Neural crest cell (in vitro differentiated cells): ENCODE data around the gene DNAH10. TPM values are rescaled to one million over a fixed set of nuclear protein-coding genes. Genes with fewer than 3 reads are reported as not detected.

Experiments
- DNase-seq: peaks from one replicate; pipeline ENCODE4 v3.0.0; 2021; ENCODE audit warnings: low read depth, mixed read lengths, low spot score
- H3K27ac Mint-ChIP-seq: one replicate; pipeline ENCODE4 v1.8.0; 2021; ENCODE audit warnings: mild to moderate bottlenecking, mixed read lengths; ENCODE audit not compliant: unreplicated experiment
- H3K27me3 Mint-ChIP-seq: 2 replicates; pipeline ENCODE4 v1.8.0; 2021; ENCODE audit warnings: low read depth, mild to moderate bottlenecking, mixed read lengths
- H3K36me3 Mint-ChIP-seq: 2 replicates; pipeline ENCODE4 v1.8.0; 2021; ENCODE audit warnings: low read depth, mild to moderate bottlenecking, mixed read lengths
- H3K4me1 Mint-ChIP-seq: 2 replicates; pipeline ENCODE4 v1.8.0; 2021; ENCODE audit warnings: mixed read lengths
- H3K4me3 Mint-ChIP-seq: one replicate; pipeline ENCODE4 v1.8.0; 2021; ENCODE audit warnings: mild to moderate bottlenecking, mixed read lengths
- H3K9me3 Mint-ChIP-seq: 2 replicates; pipeline ENCODE4 v1.8.0; 2021; ENCODE audit warnings: mixed read lengths
- total RNA-seq: library from RNA; stranded (reverse); gene quantifications from 2 replicates; pipeline ENCODE4 v1.2.1, GENCODE V29; 2021
- TF ChIP-seq, protein P1 (sequence below): fragments of 200-600 bp; sonication (generic); conservative IDR thresholded peaks from 2 replicates; pipeline ENCODE4 v1.5.0; 2021; ENCODE audit warnings: antibody characterized with exemption, mild to moderate bottlenecking

DNAH10 gene
- total RNA-seq, 1 donor from 2014 or later = 1.1 TPM

DNA sequence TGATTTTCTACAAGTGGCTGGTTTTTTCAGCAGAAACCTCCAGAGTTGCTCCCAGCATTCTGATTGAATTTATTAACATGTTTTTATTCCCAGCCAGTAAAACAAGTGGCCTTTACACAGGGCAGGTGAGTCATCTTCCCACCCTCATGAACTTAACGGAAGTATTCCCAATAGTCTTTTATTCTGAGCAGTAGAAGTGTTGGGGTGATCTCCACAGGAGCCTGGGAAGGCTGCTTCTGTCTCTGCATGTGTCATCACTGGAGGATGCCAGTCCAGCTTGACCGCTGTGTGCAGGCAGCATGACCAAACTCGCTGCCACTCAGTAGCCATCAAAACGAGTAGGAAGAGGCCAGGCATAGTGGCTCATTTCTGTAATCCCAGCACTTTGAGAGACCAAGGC, 13.4 kb upstream of the DNAH10 start:
- DNase-seq = no peak
- no peak overlapping the region for H3K27ac Mint-ChIP-seq
- TF ChIP-seq, protein P1, sequence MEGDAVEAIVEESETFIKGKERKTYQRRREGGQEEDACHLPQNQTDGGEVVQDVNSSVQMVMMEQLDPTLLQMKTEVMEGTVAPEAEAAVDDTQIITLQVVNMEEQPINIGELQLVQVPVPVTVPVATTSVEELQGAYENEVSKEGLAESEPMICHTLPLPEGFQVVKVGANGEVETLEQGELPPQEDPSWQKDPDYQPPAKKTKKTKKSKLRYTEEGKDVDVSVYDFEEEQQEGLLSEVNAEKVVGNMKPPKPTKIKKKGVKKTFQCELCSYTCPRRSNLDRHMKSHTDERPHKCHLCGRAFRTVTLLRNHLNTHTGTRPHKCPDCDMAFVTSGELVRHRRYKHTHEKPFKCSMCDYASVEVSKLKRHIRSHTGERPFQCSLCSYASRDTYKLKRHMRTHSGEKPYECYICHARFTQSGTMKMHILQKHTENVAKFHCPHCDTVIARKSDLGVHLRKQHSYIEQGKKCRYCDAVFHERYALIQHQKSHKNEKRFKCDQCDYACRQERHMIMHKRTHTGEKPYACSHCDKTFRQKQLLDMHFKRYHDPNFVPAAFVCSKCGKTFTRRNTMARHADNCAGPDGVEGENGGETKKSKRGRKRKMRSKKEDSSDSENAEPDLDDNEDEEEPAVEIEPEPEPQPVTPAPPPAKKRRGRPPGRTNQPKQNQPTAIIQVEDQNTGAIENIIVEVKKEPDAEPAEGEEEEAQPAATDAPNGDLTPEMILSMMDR = no peak
- H3K27me3 Mint-ChIP-seq = no peaks in the 10 kb centered on the region
- H3K4me3 Mint-ChIP-seq = no peak overlapping the region
- H3K36me3 Mint-ChIP-seq = peaks cover 3% of the 10 kb centered on the region
- no peaks in the 10 kb centered on the region for H3K9me3 Mint-ChIP-seq
- H3K4me1 Mint-ChIP-seq = no peaks in the 10 kb centered on the region

DNA sequence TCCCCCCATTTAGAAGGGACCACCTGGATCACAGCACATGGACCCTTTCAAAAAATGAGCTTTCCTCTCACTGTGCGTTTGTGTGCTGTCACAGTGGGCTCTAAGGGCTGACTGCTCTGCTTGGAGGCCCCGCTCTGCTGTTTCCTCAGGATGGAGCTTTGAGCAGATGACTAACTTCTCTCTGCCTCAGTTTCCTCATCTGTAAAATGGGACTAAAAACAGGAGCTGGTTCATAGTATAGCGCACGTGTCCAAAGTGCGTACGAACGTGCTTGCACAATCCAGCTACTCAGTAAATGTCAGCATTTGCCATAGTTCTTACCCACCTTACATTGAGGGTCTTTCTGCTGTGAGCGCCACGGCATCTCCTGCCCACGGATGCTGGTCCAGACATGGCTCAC, 12.7 kb upstream of the DNAH10 start:
- DNase-seq = no peak
- peaks cover 3% of the 10 kb centered on the region for H3K36me3 Mint-ChIP-seq
- H3K4me3 Mint-ChIP-seq = no peak overlapping the region
- H3K27ac Mint-ChIP-seq = no peak overlapping the region
- H3K4me1 Mint-ChIP-seq = no peaks in the 10 kb centered on the region
- no peaks in the 10 kb centered on the region for H3K9me3 Mint-ChIP-seq
- TF ChIP-seq, protein P1 = no peak
- no peaks in the 10 kb centered on the region for H3K27me3 Mint-ChIP-seq

DNA sequence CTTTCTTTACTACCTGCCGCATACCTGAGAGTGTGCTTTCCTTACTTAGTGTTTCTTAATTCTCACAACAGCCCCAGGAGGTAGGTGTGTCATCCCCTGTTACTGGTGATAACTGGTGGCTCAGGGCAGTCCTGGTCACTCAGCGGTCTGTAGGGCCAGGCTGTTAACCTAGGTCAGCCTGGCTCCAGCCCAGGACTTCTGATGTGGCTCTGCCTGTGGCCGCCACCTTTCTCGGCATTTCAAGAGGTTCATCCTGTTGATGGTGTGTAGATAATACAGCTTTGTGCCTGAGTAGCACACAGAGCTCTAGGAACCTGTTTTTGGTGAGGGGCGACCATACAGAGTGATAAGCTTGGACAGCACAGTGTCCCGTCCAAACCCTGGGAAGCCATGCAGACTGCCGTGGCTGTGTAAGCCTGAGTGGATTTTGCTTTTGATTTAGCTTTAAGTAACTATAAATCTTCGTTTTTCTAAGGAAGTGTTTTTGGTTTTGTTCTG, 11.9 kb upstream of the DNAH10 start:
- H3K36me3 Mint-ChIP-seq = peaks cover 6% of the 10 kb centered on the region
- no peak overlapping the region for H3K27ac Mint-ChIP-seq
- DNase-seq = no peak
- H3K9me3 Mint-ChIP-seq = no peaks in the 10 kb centered on the region
- no peaks in the 10 kb centered on the region for H3K27me3 Mint-ChIP-seq
- H3K4me3 Mint-ChIP-seq = no peak overlapping the region
- TF ChIP-seq, protein P1 = no peak
- no peaks in the 10 kb centered on the region for H3K4me1 Mint-ChIP-seq

DNA sequence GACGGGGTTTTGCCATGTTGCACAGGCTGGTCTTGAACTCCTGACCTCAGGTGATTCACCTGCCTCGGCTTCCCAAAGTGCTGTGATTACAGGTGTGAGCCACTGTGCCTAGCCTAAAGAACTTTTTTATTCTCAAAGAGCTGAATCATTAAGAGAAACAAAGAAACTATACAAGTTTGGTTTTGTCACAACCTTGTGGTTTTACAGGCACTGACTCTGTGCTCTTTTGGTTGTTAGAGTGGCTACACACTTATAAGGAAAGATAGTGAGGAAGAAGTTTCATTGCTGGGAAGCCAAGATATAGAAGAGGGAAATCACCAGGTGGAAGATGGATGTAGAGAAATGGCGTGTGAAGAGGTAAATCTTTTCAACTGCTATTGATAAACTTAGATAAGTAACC, 10.1 kb upstream of the DNAH10 start:
- no peak for DNase-seq
- Mint-ChIP-seq H3K9me3 (no peaks in the 10 kb centered on the region), H3K27ac (no peak overlapping the region), H3K36me3 (peaks cover 6% of the 10 kb centered on the region), H3K4me1 (no peaks in the 10 kb centered on the region), H3K4me3 (no peak overlapping the region), H3K27me3 (no peaks in the 10 kb centered on the region)
- TF ChIP-seq, protein P1 = no peak

DNA sequence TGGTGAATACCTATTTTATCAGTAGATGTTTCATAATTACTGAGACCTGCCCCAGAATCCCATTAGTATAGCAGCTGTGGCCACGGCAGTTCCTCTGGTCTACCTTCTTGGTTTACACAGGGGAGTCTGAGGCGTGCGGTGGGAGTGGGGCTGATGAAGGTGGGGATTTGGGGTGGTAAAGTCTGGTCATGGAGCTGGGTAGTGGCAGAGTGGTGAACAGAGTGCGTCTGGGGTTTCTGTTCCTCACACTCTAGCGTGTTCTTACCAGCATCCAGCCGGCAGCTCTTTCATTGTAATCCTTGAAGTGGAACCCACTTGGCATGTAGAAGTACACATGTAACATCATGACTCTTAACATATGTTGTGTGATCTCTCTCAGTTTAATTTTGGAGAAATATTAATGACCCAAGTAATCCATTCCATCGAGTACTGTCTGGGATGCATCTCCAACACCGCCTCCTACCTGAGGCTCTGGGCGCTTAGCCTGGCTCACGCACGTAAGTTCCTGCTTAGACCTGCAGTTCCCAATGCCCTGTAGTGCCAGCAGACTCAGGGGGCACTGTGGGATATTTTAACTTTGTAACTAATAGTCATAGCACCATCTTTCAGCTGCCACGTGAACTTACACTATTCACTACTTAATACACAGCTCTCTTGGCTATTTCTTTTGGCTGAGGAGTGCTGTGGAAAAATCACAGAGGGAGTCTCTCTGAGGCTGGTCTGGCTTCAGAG, 7.9 kb upstream of the DNAH10 start:
- Mint-ChIP-seq H3K4me3 (no peak overlapping the region), H3K27me3 (no peaks in the 10 kb centered on the region), H3K9me3 (no peaks in the 10 kb centered on the region), H3K4me1 (no peaks in the 10 kb centered on the region), H3K36me3 (peaks cover 8% of the 10 kb centered on the region), H3K27ac (no peak overlapping the region)
- TF ChIP-seq, protein P1 = no peak
- no peak for DNase-seq
